Activated B cell treated with CpG ODN at 0.5 μM for 24 hours (primary cell): ENCODE data around the gene GLRX2. TPM values are rescaled to one million over a fixed set of nuclear protein-coding genes. Genes with fewer than 3 reads are reported as not detected.

Source experiments
- ATAC-seq: fragments of 200-7000 bp; cut with Tn5 transposase; one replicate; pipeline ENCODE4 v1.10.0; 2021; ENCODE audit warnings: low read depth, mild to moderate bottlenecking, moderate library complexity
- CTCF ChIA-PET: fragments of 350-600 bp; sonication (Branson Sonifier 250); formaldehyde crosslinking; loops from one replicate; lab custom pipeline; 2021; ENCODE audit warnings: antibody characterized with exemption; lab: Charles Lee
- POLR2A ChIA-PET: fragments of 350-600 bp; sonication (Branson Sonifier 250); formaldehyde crosslinking; loops from one replicate; lab custom pipeline; 2021; ENCODE audit warnings: antibody characterized with exemption; lab: Charles Lee
- DNase-seq: peaks from one replicate; pipeline ENCODE4 v3.0.0; 2022
- H3K27ac Mint-ChIP-seq: one replicate; pipeline ENCODE4 v1.8.0; 2020; ENCODE audit warnings: mixed read lengths
- H3K27me3 Mint-ChIP-seq: one replicate; pipeline ENCODE4 v1.8.0; 2021; ENCODE audit warnings: mixed read lengths
- H3K36me3 Mint-ChIP-seq: one replicate; pipeline ENCODE4 v1.8.0; 2021; ENCODE audit warnings: low read depth, mixed read lengths
- H3K4me1 Mint-ChIP-seq: one replicate; pipeline ENCODE4 v1.8.0; 2021; ENCODE audit warnings: mixed read lengths
- H3K4me3 Mint-ChIP-seq: one replicate; pipeline ENCODE4 v1.8.0; 2020; ENCODE audit warnings: mild to moderate bottlenecking, mixed read lengths
- H3K9me3 Mint-ChIP-seq: one replicate; pipeline ENCODE4 v1.8.0; 2020; ENCODE audit warnings: mixed read lengths
- CTCF ChIP-seq: fragments of 200-600 bp; IDR thresholded peaks from one replicate; pipeline ENCODE4 v1.8.0; 2022; ENCODE audit warnings: antibody characterized with exemption, mild to moderate bottlenecking
- intact Hi-C: fragments of 100-400 bp; cut with micrococcal nuclease; formaldehyde crosslinking; loops from one replicate; pipeline ENCODE4 v1.15.1; 2024
- total RNA-seq: library from RNA; stranded (reverse); gene quantifications from 2 replicates; pipeline ENCODE4 v1.2.3, GENCODE V29; 2022

GLRX2 gene
- total RNA-seq, 1 donor from 2014 or later = 14.4 TPM

GRCh38 chr1:193141804-193142203, 36.6 kb upstream of the GLRX2 start:
- no peak for TF ChIP-seq CTCF
- H3K4me1 Mint-ChIP-seq = no peaks in the 10 kb centered on the region
- H3K36me3 Mint-ChIP-seq = peaks cover 77% of the 10 kb centered on the region
- ATAC-seq (no peak), DNase-seq (no peak)
- no peaks in the 10 kb centered on the region for H3K9me3 Mint-ChIP-seq
- no peaks in the 10 kb centered on the region for H3K27me3 Mint-ChIP-seq
- no peak overlapping the region for H3K27ac Mint-ChIP-seq
- ChIA-PET POLR2A (interaction anchor here (0.6 kb wide), 1 partner anchor 119 kb away, joined by 5 read pairs; no protein-coding TSS in a partner anchor), CTCF (no interaction called here)
- intact Hi-C loops = loop anchor here (2.0 kb wide), 1 partner anchor 15 kb away; no protein-coding TSS in a partner anchor
- no peak overlapping the region for H3K4me3 Mint-ChIP-seq

- intact Hi-C loops = loop anchor here (2.0 kb wide), 1 partner anchor 17 kb away; no protein-coding TSS in a partner anchor
- Mint-ChIP-seq H3K4me1 (no peaks in the 10 kb centered on the region), H3K4me3 (no peak overlapping the region), H3K36me3 (peaks cover 79% of the 10 kb centered on the region), H3K27me3 (no peaks in the 10 kb centered on the region), H3K9me3 (no peaks in the 10 kb centered on the region), H3K27ac (no peak overlapping the region)
- CTCF ChIA-PET = no interaction called here
- ATAC-seq = no peak
- no peak for DNase-seq
- TF ChIP-seq CTCF = no peak
- POLR2A ChIA-PET = no interaction called here
Measured at GRCh38 chr1:193140254-193140653, 35.0 kb upstream of the GLRX2 start.

- DNase-seq (no peak), ATAC-seq (no peak)
- no peak overlapping the region for H3K4me3 Mint-ChIP-seq
- peaks cover 14% of the 10 kb centered on the region for H3K4me1 Mint-ChIP-seq
- no peaks in the 10 kb centered on the region for H3K9me3 Mint-ChIP-seq
- peaks cover 57% of the 10 kb centered on the region for H3K36me3 Mint-ChIP-seq
- H3K27ac Mint-ChIP-seq = no peak overlapping the region
- H3K27me3 Mint-ChIP-seq = no peaks in the 10 kb centered on the region
- intact Hi-C loops = no loop called here
- ChIA-PET CTCF (no interaction called here), POLR2A (no interaction called here)
- no peak for TF ChIP-seq CTCF
Measured at GRCh38 chr1:193131266-193131860, 26.1 kb upstream of the GLRX2 start.

- ChIA-PET POLR2A (interaction anchor here (0.6 kb wide), 1 partner anchor 651 kb away, joined by 3 read pairs; no protein-coding TSS in a partner anchor), CTCF (no interaction called here)
- Mint-ChIP-seq H3K4me3 (no peak overlapping the region), H3K36me3 (peaks cover 36% of the 10 kb centered on the region), H3K27ac (no peak overlapping the region), H3K27me3 (no peaks in the 10 kb centered on the region), H3K4me1 (peaks cover 45% of the 10 kb centered on the region), H3K9me3 (no peaks in the 10 kb centered on the region)
- intact Hi-C loops = no loop called here
- ATAC-seq (no peak), DNase-seq (no peak)
- no peak for TF ChIP-seq CTCF
Measured at GRCh38 chr1:193125369-193125768, 20.2 kb upstream of the GLRX2 start.

- intact Hi-C loops = loop anchor here (5.0 kb wide), 1 partner anchor 414 kb away; no protein-coding TSS in a partner anchor
- H3K27me3 Mint-ChIP-seq = no peaks in the 10 kb centered on the region
- no peak for DNase-seq
- H3K9me3 Mint-ChIP-seq = no peaks in the 10 kb centered on the region
- H3K27ac Mint-ChIP-seq = no peak overlapping the region
- H3K36me3 Mint-ChIP-seq = peaks cover 32% of the 10 kb centered on the region
- H3K4me1 Mint-ChIP-seq = peaks cover 44% of the 10 kb centered on the region
- TF ChIP-seq CTCF = no peak
- no peak for ATAC-seq
- peak overlapping the region; percentile 93 for H3K4me3 Mint-ChIP-seq
- ChIA-PET POLR2A (interaction anchor here (0.7 kb wide), 1 partner anchor 38 kb away, joined by 3 read pairs; no protein-coding TSS in a partner anchor), CTCF (interaction anchor here (1.4 to 1.6 kb wide), 2 partner anchors 65 to 649 kb away, joined by 5 to 8 read pairs; partner anchors contain the start of gene UCHL5)
Measured at GRCh38 chr1:193123751-193124150, 18.5 kb upstream of the GLRX2 start.
